Suprapubic skin (tissue), 3 donors: Measurements from ENCODE around the gene CCDC124.

Experiments
- POLR2AphosphoS5 ChIP-seq, 3 donors: sonication (generic); formaldehyde crosslinking; IDR thresholded peaks; one replicate each; pipeline ENCODE4 v1.6.1; 2017; ENCODE audit warnings: antibody characterized with exemption in 3 of 3
- TF ChIP-seq, protein P1 (sequence below), 2 donors: fragments of 200-600 bp in 1 of 2; fragments of 450-650 bp in 1 of 2; sonication (generic) in 1 of 2; IDR thresholded peaks; one replicate each; pipeline ENCODE4 v1.5.1; 2016 to 2019; ENCODE audit warnings: antibody characterized with exemption in 2 of 2, mild to moderate bottlenecking in 1 of 2, moderate library complexity in 1 of 2

- TF ChIP-seq, protein P1, sequence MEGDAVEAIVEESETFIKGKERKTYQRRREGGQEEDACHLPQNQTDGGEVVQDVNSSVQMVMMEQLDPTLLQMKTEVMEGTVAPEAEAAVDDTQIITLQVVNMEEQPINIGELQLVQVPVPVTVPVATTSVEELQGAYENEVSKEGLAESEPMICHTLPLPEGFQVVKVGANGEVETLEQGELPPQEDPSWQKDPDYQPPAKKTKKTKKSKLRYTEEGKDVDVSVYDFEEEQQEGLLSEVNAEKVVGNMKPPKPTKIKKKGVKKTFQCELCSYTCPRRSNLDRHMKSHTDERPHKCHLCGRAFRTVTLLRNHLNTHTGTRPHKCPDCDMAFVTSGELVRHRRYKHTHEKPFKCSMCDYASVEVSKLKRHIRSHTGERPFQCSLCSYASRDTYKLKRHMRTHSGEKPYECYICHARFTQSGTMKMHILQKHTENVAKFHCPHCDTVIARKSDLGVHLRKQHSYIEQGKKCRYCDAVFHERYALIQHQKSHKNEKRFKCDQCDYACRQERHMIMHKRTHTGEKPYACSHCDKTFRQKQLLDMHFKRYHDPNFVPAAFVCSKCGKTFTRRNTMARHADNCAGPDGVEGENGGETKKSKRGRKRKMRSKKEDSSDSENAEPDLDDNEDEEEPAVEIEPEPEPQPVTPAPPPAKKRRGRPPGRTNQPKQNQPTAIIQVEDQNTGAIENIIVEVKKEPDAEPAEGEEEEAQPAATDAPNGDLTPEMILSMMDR (IDR thresholded peaks at IDR 0.05) = no peak
- no peak for TF ChIP-seq POLR2AphosphoS5 (IDR thresholded peaks at IDR 0.05)
These were observed 21.9 kb upstream of the CCDC124 start for GRCh38 chr19:17910791-17911360.
